Measurements from ENCODE around the gene LRRC17.

DNA sequence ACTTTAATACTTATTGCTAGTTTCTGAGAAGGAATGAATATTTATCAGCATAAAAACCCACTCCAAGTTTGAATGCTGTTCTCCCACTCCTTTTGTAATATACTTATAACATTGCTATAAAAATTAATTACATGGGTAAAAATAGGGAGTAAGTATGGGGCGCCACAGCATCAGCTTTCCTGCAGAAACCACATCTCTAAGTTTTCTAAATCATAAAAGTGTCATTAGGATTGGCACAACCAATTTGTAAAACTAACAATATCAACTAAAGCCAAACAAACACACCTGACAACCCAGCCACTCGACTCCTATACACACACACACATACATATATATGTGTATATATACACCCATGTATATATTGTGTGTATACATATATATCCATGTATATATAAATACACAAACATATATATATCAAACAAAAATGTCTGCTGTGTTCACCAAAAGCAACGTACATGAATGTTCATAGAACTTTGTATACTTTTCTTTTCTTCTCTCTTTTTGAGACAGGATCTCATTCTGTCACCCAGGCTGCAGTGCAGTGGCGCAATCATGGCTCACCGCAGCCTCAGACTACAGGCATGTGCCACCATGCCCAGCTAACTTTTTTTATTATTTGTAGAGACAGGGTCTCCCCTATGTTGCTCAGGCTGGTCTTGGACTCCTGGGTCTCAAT is 14.8 kb upstream of the LRRC17 start:
- TF ChIP-seq, protein P1, sequence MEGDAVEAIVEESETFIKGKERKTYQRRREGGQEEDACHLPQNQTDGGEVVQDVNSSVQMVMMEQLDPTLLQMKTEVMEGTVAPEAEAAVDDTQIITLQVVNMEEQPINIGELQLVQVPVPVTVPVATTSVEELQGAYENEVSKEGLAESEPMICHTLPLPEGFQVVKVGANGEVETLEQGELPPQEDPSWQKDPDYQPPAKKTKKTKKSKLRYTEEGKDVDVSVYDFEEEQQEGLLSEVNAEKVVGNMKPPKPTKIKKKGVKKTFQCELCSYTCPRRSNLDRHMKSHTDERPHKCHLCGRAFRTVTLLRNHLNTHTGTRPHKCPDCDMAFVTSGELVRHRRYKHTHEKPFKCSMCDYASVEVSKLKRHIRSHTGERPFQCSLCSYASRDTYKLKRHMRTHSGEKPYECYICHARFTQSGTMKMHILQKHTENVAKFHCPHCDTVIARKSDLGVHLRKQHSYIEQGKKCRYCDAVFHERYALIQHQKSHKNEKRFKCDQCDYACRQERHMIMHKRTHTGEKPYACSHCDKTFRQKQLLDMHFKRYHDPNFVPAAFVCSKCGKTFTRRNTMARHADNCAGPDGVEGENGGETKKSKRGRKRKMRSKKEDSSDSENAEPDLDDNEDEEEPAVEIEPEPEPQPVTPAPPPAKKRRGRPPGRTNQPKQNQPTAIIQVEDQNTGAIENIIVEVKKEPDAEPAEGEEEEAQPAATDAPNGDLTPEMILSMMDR (IDR thresholded peaks at IDR 0.05) = no peak
- no peak for TF ChIP-seq POLR2A (IDR thresholded peaks at IDR 0.05)

Data from heart left ventricle (tissue), 13 donors.